Peyer's patch (tissue), 4 donors: ENCODE measurements around the gene TMPRSS11D. TPM values are rescaled to one million over a fixed set of nuclear protein-coding genes. Genes with fewer than 3 reads are reported as not detected.

ENCODE experiments used
- DNase-seq, 3 donors: peaks; one replicate each; pipeline ENCODE4 v3.0.0-alpha.2; 2017 to 2019
- H3K27ac ChIP-seq, 4 donors: fragments of 200-600 bp; sonication (generic); one replicate each; pipeline ENCODE4 v1.5.1; 2016 to 2019
- H3K27me3 ChIP-seq, 2 donors: fragments of 200-600 bp; sonication (generic); one replicate each; pipeline ENCODE4 v1.5.1; 2019
- H3K36me3 ChIP-seq, 3 donors: fragments of 200-600 bp; sonication (generic); one replicate each; pipeline ENCODE4 v1.5.1; 2016 to 2019
- H3K4me1 ChIP-seq, 4 donors: fragments of 200-600 bp; sonication (generic); one replicate each; pipeline ENCODE4 v1.5.1; 2016 to 2019
- H3K4me3 ChIP-seq, 4 donors: fragments of 200-600 bp; sonication (generic); 1 replicate in 3 of 4; 2 replicates in 1 of 4; pipeline ENCODE4 v1.5.1; 2016 to 2019; ENCODE audit warnings: mild to moderate bottlenecking in 1 of 4
- H3K9me3 ChIP-seq, 4 donors: fragments of 200-600 bp; sonication (generic); one replicate each; pipeline ENCODE4 v1.5.1; 2016 to 2019; ENCODE audit warnings: mild to moderate bottlenecking in 1 of 4
- POLR2A ChIP-seq, 2 donors: fragments of 450-650 bp; IDR thresholded peaks; one replicate each; pipeline ENCODE4 v1.5.1; 2017; ENCODE audit warnings: antibody characterized with exemption in 2 of 2, mild to moderate bottlenecking in 2 of 2, moderate library complexity in 2 of 2
- total RNA-seq, 4 donors: library from RNA; depleted of rRNA; stranded (reverse); fragments of >200 nt; gene quantifications; one replicate each; pipeline ENCODE4 v1.1.0, GENCODE V29; 2016
- TF ChIP-seq, protein P1 (sequence below), 6 experiments: fragments of 450-650 bp in 4 of 6; fragments of 200-600 bp in 2 of 6; sonication (generic) in 1 of 6; IDR thresholded peaks; one replicate each; pipeline ENCODE4 v1.5.1; 2017 to 2019; ENCODE audit warnings: antibody characterized with exemption in 6 of 6, mild to moderate bottlenecking in 3 of 6, moderate library complexity in 1 of 6

TMPRSS11D gene, protein sequence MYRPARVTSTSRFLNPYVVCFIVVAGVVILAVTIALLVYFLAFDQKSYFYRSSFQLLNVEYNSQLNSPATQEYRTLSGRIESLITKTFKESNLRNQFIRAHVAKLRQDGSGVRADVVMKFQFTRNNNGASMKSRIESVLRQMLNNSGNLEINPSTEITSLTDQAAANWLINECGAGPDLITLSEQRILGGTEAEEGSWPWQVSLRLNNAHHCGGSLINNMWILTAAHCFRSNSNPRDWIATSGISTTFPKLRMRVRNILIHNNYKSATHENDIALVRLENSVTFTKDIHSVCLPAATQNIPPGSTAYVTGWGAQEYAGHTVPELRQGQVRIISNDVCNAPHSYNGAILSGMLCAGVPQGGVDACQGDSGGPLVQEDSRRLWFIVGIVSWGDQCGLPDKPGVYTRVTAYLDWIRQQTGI
- not detected for total RNA-seq

- Histone ChIP-seq H3K27me3 (no peaks in the 10 kb centered on the region), H3K36me3 (no peaks in the 10 kb centered on the region), H3K4me3 (no peak within 1 kb of the TSS), H3K27ac (no peak within 1 kb of the TSS), H3K9me3 (no peaks in the 10 kb centered on the region), H3K4me1 (no peaks in the 10 kb centered on the region)
- TF ChIP-seq POLR2A (IDR thresholded peaks at IDR 0.05), result no peak
- TF ChIP-seq, protein P1, sequence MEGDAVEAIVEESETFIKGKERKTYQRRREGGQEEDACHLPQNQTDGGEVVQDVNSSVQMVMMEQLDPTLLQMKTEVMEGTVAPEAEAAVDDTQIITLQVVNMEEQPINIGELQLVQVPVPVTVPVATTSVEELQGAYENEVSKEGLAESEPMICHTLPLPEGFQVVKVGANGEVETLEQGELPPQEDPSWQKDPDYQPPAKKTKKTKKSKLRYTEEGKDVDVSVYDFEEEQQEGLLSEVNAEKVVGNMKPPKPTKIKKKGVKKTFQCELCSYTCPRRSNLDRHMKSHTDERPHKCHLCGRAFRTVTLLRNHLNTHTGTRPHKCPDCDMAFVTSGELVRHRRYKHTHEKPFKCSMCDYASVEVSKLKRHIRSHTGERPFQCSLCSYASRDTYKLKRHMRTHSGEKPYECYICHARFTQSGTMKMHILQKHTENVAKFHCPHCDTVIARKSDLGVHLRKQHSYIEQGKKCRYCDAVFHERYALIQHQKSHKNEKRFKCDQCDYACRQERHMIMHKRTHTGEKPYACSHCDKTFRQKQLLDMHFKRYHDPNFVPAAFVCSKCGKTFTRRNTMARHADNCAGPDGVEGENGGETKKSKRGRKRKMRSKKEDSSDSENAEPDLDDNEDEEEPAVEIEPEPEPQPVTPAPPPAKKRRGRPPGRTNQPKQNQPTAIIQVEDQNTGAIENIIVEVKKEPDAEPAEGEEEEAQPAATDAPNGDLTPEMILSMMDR (IDR thresholded peaks at IDR 0.05), result no peak
- DNase-seq, result no peak
Observed at GRCh38 chr4:67883902-67884301, at the start of gene TMPRSS11D. TSS of gene TMPRSS11D (minus strand) at chr4:67884002. CDS start at chr4:67883933, 69 bp downstream.

GRCh38 chr4:67933038-67933437, 49.2 kb upstream of the TMPRSS11D start:
- no peak for DNase-seq
- H3K27me3 ChIP-seq, result no peaks in the 10 kb centered on the region
- H3K4me3 ChIP-seq, result no peak overlapping the region
- no peak for TF ChIP-seq POLR2A (IDR thresholded peaks at IDR 0.05)
- TF ChIP-seq, protein P1 (IDR thresholded peaks at IDR 0.05), result no peak
- no peaks in the 10 kb centered on the region for H3K9me3 ChIP-seq
- H3K4me1 ChIP-seq, result no peaks in the 10 kb centered on the region
- H3K36me3 ChIP-seq, result no peaks in the 10 kb centered on the region
- no peak overlapping the region for H3K27ac ChIP-seq

GRCh38 chr4:67931256-67931655, 47.5 kb upstream of the TMPRSS11D start:
- TF ChIP-seq, protein P1 (IDR thresholded peaks at IDR 0.05), result no peak
- TF ChIP-seq POLR2A (IDR thresholded peaks at IDR 0.05), result no peak
- no peaks in the 10 kb centered on the region for H3K4me1 ChIP-seq
- no peak for DNase-seq
- no peaks in the 10 kb centered on the region for H3K27me3 ChIP-seq
- H3K9me3 ChIP-seq, result no peaks in the 10 kb centered on the region
- H3K4me3 ChIP-seq, result no peak overlapping the region
- H3K27ac ChIP-seq, result no peak overlapping the region
- H3K36me3 ChIP-seq, result no peaks in the 10 kb centered on the region

DNA sequence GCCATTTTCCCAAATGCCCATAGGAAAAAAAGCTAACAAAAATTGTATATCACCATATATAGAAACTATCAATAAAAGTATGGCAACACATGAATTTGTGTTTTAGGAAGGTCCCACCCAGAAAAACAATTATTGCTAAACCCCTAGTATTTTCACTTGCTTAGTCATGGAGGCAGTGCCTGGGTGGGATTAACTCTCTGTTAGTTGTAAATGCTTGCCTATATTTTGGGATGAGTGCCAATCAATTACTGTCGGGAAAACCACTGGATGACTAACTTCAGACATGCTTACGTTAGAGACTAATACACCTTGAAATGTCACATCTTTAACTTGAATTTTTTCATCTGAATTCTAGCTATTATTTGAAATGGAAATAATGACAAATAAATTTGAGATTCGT, 45.6 kb upstream of the TMPRSS11D start:
- H3K27me3 ChIP-seq, result no peaks in the 10 kb centered on the region
- no peaks in the 10 kb centered on the region for H3K9me3 ChIP-seq
- no peak for DNase-seq
- H3K4me1 ChIP-seq, result no peaks in the 10 kb centered on the region
- H3K4me3 ChIP-seq, result no peak overlapping the region
- no peaks in the 10 kb centered on the region for H3K36me3 ChIP-seq
- no peak for TF ChIP-seq POLR2A (IDR thresholded peaks at IDR 0.05)
- TF ChIP-seq, protein P1 (IDR thresholded peaks at IDR 0.05), result no peak
- H3K27ac ChIP-seq, result no peak overlapping the region

GRCh38 chr4:67928546-67928945, 44.7 kb upstream of the TMPRSS11D start:
- Histone ChIP-seq H3K36me3 (no peaks in the 10 kb centered on the region), H3K27ac (no peak overlapping the region), H3K9me3 (no peaks in the 10 kb centered on the region), H3K4me3 (no peak overlapping the region), H3K27me3 (no peaks in the 10 kb centered on the region), H3K4me1 (no peaks in the 10 kb centered on the region)
- no peak for TF ChIP-seq POLR2A (IDR thresholded peaks at IDR 0.05)
- TF ChIP-seq, protein P1 (IDR thresholded peaks at IDR 0.05), result no peak
- no peak for DNase-seq
